Neural cell (in vitro differentiated cells): ENCODE data around the gene CELSR2. TPM values are rescaled to one million over a fixed set of nuclear protein-coding genes. Genes with fewer than 3 reads are reported as not detected.

ENCODE experiments used
- H2AFZ ChIP-seq: fragments of 200-600, 300-800 bp; sonication (generic), shearing (Covaris generic); 2 replicates; pipeline ENCODE4 v1.6.0; 2014; ENCODE audit warnings: low read depth, mild to moderate bottlenecking, antibody characterized with exemption, low read length, moderate library complexity
- H3F3A ChIP-seq: fragments of 200-600 bp; shearing (Covaris generic); 2 replicates; pipeline ENCODE4 v1.6.1; 2016; ENCODE audit warnings: mild to moderate bottlenecking, moderate library complexity, mixed read lengths, antibody characterized with exemption, low read length; ENCODE audit not compliant: insufficient read depth, poor library complexity, severe bottlenecking
- H3K27ac ChIP-seq: fragments of 200-600, 300-800 bp; sonication (generic), shearing (Covaris generic); 2 replicates; pipeline ENCODE4 v1.5.1; 2014; ENCODE audit warnings: mild to moderate bottlenecking, low read length, moderate library complexity
- H3K27me3 ChIP-seq: fragments of 300-800, 200-600 bp; sonication (generic), shearing (Covaris generic); 2 replicates; pipeline ENCODE4 v1.6.0; 2014; ENCODE audit warnings: mild to moderate bottlenecking, low read depth, low read length, moderate library complexity; ENCODE audit not compliant: insufficient read depth
- H3K36me3 ChIP-seq: fragments of 300-800, 200-600 bp; sonication (generic), shearing (Covaris generic); 2 replicates; pipeline ENCODE4 v1.5.1; 2014; ENCODE audit warnings: mild to moderate bottlenecking, antibody characterized with exemption, low read length, moderate library complexity; ENCODE audit not compliant: insufficient read depth
- H3K4me2 ChIP-seq: fragments of 300-800, 200-600 bp; sonication (generic), shearing (Covaris generic); 2 replicates; pipeline ENCODE4 v1.6.0; 2014; ENCODE audit warnings: mild to moderate bottlenecking, low read length
- H3K4me3 ChIP-seq: fragments of 300-800, 200-600 bp; sonication (generic), shearing (Covaris generic); 2 replicates; pipeline ENCODE4 v1.5.1; 2014; ENCODE audit warnings: mild to moderate bottlenecking, low read length, moderate library complexity
- H3K79me2 ChIP-seq: fragments of 200-600 bp; shearing (Covaris generic); replicated peaks from 2 replicates; pipeline ENCODE4 v1.6.0; 2014; ENCODE audit warnings: mild to moderate bottlenecking, low read length, moderate library complexity; ENCODE audit not compliant: insufficient read depth
- H3K9ac ChIP-seq: fragments of 300-800, 200-600 bp; sonication (generic), shearing (Covaris generic); 2 replicates; pipeline ENCODE4 v1.6.1; 2016; ENCODE audit warnings: mild to moderate bottlenecking, low read length, mixed read lengths
- H3K9me2 ChIP-seq: fragments of 200-600 bp; shearing (Covaris generic); 2 replicates; pipeline ENCODE4 v1.6.1; 2016; ENCODE audit warnings: mild to moderate bottlenecking, low read length, mixed read lengths; ENCODE audit not compliant: insufficient read depth
- H3K9me3 ChIP-seq: fragments of 200-600, 300-800 bp; sonication (generic), shearing (Covaris generic); 2 replicates; pipeline ENCODE4 v1.6.1; 2016; ENCODE audit warnings: mild to moderate bottlenecking, mixed run types, low read length, moderate library complexity, mixed read lengths
- H4K20me1 ChIP-seq: fragments of 200-600 bp; shearing (Covaris generic); 2 replicates; pipeline ENCODE4 v1.6.1; 2016; ENCODE audit warnings: mild to moderate bottlenecking, mixed run types; ENCODE audit not compliant: insufficient read depth
- EP300 ChIP-seq: fragments of 450-650 bp; conservative IDR thresholded peaks from 2 replicates; pipeline ENCODE4 v1.6.1; 2014; ENCODE audit warnings: antibody characterized with exemption, mild to moderate bottlenecking, moderate library complexity; ENCODE audit not compliant: poor library complexity, severe bottlenecking
- EZH2 ChIP-seq: fragments of 200-600, 300-800 bp; shearing (Covaris generic), sonication (generic); IDR thresholded peaks from 2 replicates; pipeline ENCODE4 v1.6.1; 2014; ENCODE audit warnings: antibody characterized with exemption, low read length, borderline replicate concordance, mild to moderate bottlenecking; ENCODE audit not compliant: insufficient read depth, poor library complexity, severe bottlenecking
- MXI1 ChIP-seq: fragments of 450-650 bp; conservative IDR thresholded peaks from 2 replicates; pipeline ENCODE4 v1.6.1; 2014; ENCODE audit warnings: antibody characterized with exemption, mild to moderate bottlenecking; ENCODE audit not compliant: poor library complexity, severe bottlenecking
- POLR2AphosphoS5 ChIP-seq: IDR thresholded peaks from 2 replicates; pipeline ENCODE4 v1.6.1; 2012
- RAD21 ChIP-seq: fragments of 450-650 bp; conservative IDR thresholded peaks from 2 replicates; pipeline ENCODE4 v1.6.1; 2014; ENCODE audit warnings: antibody characterized with exemption, mild to moderate bottlenecking, moderate library complexity
- REST ChIP-seq: IDR thresholded peaks from 2 replicates; pipeline ENCODE4 v1.6.1; 2012; ENCODE audit warnings: borderline replicate concordance
- SMC3 ChIP-seq: fragments of 450-650 bp; conservative IDR thresholded peaks from 2 replicates; pipeline ENCODE4 v1.6.1; 2014; ENCODE audit warnings: antibody characterized with exemption, mild to moderate bottlenecking, moderate library complexity; ENCODE audit not compliant: poor library complexity
- TAF1 ChIP-seq: IDR thresholded peaks from 2 replicates; pipeline ENCODE4 v1.6.1; 2012; ENCODE audit warnings: low read depth
- polyA plus RNA-seq: library from polyadenylated mRNA; depleted of rRNA; stranded (reverse); fragments of >200 nt; gene quantifications from 2 replicates; pipeline ENCODE4 v1.2.3, GENCODE V29; 2014
- TF ChIP-seq, protein P1 (sequence below): fragments of 450-650 bp; IDR thresholded peaks from 2 replicates; pipeline ENCODE4 v1.5.1; 2014; ENCODE audit warnings: antibody characterized with exemption, mild to moderate bottlenecking, moderate library complexity; ENCODE audit not compliant: poor library complexity, severe bottlenecking

CELSR2 gene
- polyA plus RNA-seq, 1 donor from 2014 or later, result 7.9 TPM

DNA sequence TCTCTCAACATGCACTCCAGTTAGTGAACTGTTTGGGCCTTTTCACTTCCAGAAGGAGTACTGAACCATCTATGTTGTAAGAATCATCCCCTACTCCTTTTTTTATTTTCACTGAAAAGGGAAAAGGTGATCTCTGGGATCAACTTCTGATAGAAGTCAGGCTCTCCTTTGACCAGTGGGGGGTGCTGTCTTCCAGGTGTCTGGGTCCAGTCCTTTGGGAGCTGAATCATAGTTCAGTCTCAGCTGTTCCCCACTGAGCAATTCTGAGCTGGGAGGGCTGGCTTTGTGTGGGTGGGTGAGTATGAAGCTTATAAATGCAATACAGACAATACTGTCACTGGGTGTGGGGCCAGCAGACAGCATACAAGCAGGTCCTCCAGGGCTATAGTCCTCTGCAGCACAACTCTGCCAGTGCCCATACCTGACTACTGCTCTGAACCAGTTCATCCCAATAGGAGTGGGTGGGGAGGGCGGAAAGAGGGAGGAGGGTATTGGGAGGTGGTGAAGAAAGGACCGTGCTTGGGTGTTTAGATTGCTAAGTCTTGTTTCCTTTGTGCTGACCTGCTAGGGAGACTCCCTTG lies 48.1 kb upstream of the CELSR2 start:
- Histone ChIP-seq H3K9ac (no peak overlapping the region), H2AFZ (no peak overlapping the region), H3K9me2 (no peaks in the 10 kb centered on the region), H3K36me3 (no peaks in the 10 kb centered on the region), H3K79me2 (no peaks in the 10 kb centered on the region), H4K20me1 (no peaks in the 10 kb centered on the region), H3F3A (no peaks in the 10 kb centered on the region), H3K4me3 (no peak overlapping the region), H3K9me3 (no peaks in the 10 kb centered on the region), H3K27ac (no peak overlapping the region), H3K4me2 (no peak overlapping the region), H3K27me3 (no peaks in the 10 kb centered on the region)
- TF ChIP-seq MXI1 (no peak), RAD21 (peak; percentile 16)

DNA sequence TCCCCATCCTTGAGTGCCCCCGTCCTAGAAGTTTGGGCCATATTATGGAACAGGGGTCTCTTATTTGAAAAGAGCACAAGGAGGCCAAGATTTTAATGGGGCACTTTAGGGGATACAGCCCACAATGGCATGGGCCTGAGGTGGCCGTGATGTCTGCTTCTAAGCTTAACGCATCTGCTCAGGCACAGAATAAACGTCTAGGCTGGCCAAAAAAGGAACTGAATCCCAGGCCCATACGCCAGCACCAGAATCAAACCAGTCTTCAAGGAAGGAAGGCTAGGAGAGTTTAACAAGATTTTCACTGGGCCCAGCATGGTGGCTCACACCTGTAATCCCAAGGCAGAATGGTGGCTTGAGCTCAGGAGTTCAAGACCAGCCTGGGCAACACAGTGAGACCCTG lies 44.9 kb upstream of the CELSR2 start:
- Histone ChIP-seq H3F3A (no peaks in the 10 kb centered on the region), H4K20me1 (no peaks in the 10 kb centered on the region), H3K27ac (no peak overlapping the region), H3K9me2 (no peaks in the 10 kb centered on the region), H3K79me2 (no peaks in the 10 kb centered on the region), H2AFZ (no peak overlapping the region), H3K36me3 (no peaks in the 10 kb centered on the region), H3K4me2 (no peak overlapping the region), H3K4me3 (no peak overlapping the region), H3K27me3 (no peaks in the 10 kb centered on the region), H3K9ac (no peak overlapping the region), H3K9me3 (no peaks in the 10 kb centered on the region)
- TF ChIP-seq RAD21 (no peak), MXI1 (no peak), SMC3 (no peak), REST (no peak), EZH2 (no peak), TAF1 (no peak), EP300 (no peak), POLR2AphosphoS5 (no peak)
- TF ChIP-seq, protein P1, sequence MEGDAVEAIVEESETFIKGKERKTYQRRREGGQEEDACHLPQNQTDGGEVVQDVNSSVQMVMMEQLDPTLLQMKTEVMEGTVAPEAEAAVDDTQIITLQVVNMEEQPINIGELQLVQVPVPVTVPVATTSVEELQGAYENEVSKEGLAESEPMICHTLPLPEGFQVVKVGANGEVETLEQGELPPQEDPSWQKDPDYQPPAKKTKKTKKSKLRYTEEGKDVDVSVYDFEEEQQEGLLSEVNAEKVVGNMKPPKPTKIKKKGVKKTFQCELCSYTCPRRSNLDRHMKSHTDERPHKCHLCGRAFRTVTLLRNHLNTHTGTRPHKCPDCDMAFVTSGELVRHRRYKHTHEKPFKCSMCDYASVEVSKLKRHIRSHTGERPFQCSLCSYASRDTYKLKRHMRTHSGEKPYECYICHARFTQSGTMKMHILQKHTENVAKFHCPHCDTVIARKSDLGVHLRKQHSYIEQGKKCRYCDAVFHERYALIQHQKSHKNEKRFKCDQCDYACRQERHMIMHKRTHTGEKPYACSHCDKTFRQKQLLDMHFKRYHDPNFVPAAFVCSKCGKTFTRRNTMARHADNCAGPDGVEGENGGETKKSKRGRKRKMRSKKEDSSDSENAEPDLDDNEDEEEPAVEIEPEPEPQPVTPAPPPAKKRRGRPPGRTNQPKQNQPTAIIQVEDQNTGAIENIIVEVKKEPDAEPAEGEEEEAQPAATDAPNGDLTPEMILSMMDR, result no peak
